ENCODE measurements around the gene MPO. TPM values are rescaled to one million over a fixed set of nuclear protein-coding genes. Genes with fewer than 3 reads are reported as not detected.

MPO gene
- polyA plus RNA-seq, 2 donors = 0.02 TPM; not detected in 1

- Histone ChIP-seq H3K36me3 (ENCODE audit: control insufficient read depth in 2 of 2, insufficient read depth in 2 of 2, low read length in 1 of 2) (no peaks in the 10 kb centered on the region), H3K27me3 (ENCODE audit: control insufficient read depth in 1 of 2, insufficient read depth in 2 of 2, low read length in 2 of 2) (no peaks in the 10 kb centered on the region), H3K4me1 (ENCODE audit: control insufficient read depth in 2 of 2, insufficient read depth in 2 of 2, low read length in 1 of 2) (no peaks in the 10 kb centered on the region), H3K27ac (ENCODE audit: low read depth in 2 of 2, low read length in 1 of 2) (no peak overlapping the region), H3K9me3 (ENCODE audit: control insufficient read depth in 2 of 2, insufficient read depth in 1 of 2, low read depth in 1 of 2, low read length in 1 of 2) (no peaks in the 10 kb centered on the region), H3K4me3 (ENCODE audit: low read depth in 1 of 2, low read length in 2 of 2) (no peak overlapping the region)
- 93 to 96% methylated on average over 7 of the region's 7 CpGs for WGBS, 2 donors
Measured at GRCh38 chr17:58265902-58266875, 14.5 kb downstream of the MPO start.

GRCh38 chr17:58265271-58265670 lies 15.5 kb downstream of the MPO start:
- WGBS, 2 donors = 79 to 83% methylated on average over 4 of the region's 4 CpGs
- H3K4me1 ChIP-seq (ENCODE audit: control insufficient read depth in 2 of 2, insufficient read depth in 2 of 2, low read length in 1 of 2) = no peaks in the 10 kb centered on the region
- no peaks in the 10 kb centered on the region for H3K9me3 ChIP-seq (ENCODE audit: control insufficient read depth in 2 of 2, insufficient read depth in 1 of 2, low read depth in 1 of 2, low read length in 1 of 2)
- no peak overlapping the region for H3K27ac ChIP-seq (ENCODE audit: low read depth in 2 of 2, low read length in 1 of 2)
- no peaks in the 10 kb centered on the region for H3K36me3 ChIP-seq (ENCODE audit: control insufficient read depth in 2 of 2, insufficient read depth in 2 of 2, low read length in 1 of 2)
- no peak overlapping the region for H3K4me3 ChIP-seq (ENCODE audit: low read depth in 1 of 2, low read length in 2 of 2)
- H3K27me3 ChIP-seq (ENCODE audit: control insufficient read depth in 1 of 2, insufficient read depth in 2 of 2, low read length in 2 of 2) = no peaks in the 10 kb centered on the region

- Histone ChIP-seq H3K4me1 (ENCODE audit: control insufficient read depth in 2 of 2, insufficient read depth in 2 of 2, low read length in 1 of 2) (no peaks in the 10 kb centered on the region), H3K27me3 (ENCODE audit: control insufficient read depth in 1 of 2, insufficient read depth in 2 of 2, low read length in 2 of 2) (no peaks in the 10 kb centered on the region), H3K4me3 (ENCODE audit: low read depth in 1 of 2, low read length in 2 of 2) (no peak overlapping the region), H3K9me3 (ENCODE audit: control insufficient read depth in 2 of 2, insufficient read depth in 1 of 2, low read depth in 1 of 2, low read length in 1 of 2) (no peaks in the 10 kb centered on the region), H3K36me3 (ENCODE audit: control insufficient read depth in 2 of 2, insufficient read depth in 2 of 2, low read length in 1 of 2) (no peaks in the 10 kb centered on the region), H3K27ac (ENCODE audit: low read depth in 2 of 2, low read length in 1 of 2) (no peak overlapping the region)
- 76 to 79% methylated on average over 6 of the region's 6 CpGs for WGBS, 2 donors
Measured at GRCh38 chr17:58264407-58265103, 16.2 kb downstream of the MPO start.

GRCh38 chr17:58263773-58264172 lies 17.0 kb downstream of the MPO start:
- H3K4me3 ChIP-seq (ENCODE audit: low read depth in 1 of 2, low read length in 2 of 2) = no peak overlapping the region
- no peaks in the 10 kb centered on the region for H3K36me3 ChIP-seq (ENCODE audit: control insufficient read depth in 2 of 2, insufficient read depth in 2 of 2, low read length in 1 of 2)
- no peaks in the 10 kb centered on the region for H3K4me1 ChIP-seq (ENCODE audit: control insufficient read depth in 2 of 2, insufficient read depth in 2 of 2, low read length in 1 of 2)
- H3K27me3 ChIP-seq (ENCODE audit: control insufficient read depth in 1 of 2, insufficient read depth in 2 of 2, low read length in 2 of 2) = no peaks in the 10 kb centered on the region
- 75 to 78% methylated on average over 1 of the region's 1 CpG for WGBS, 2 donors
- H3K27ac ChIP-seq (ENCODE audit: low read depth in 2 of 2, low read length in 1 of 2) = no peak overlapping the region
- H3K9me3 ChIP-seq (ENCODE audit: control insufficient read depth in 2 of 2, insufficient read depth in 1 of 2, low read depth in 1 of 2, low read length in 1 of 2) = no peaks in the 10 kb centered on the region

GRCh38 chr17:58262149-58262548 lies 18.6 kb downstream of the MPO start:
- 88 to 89% methylated on average over 11 of the region's 11 CpGs for WGBS, 2 donors
- Histone ChIP-seq H3K27ac (ENCODE audit: low read depth in 2 of 2, low read length in 1 of 2) (no peak overlapping the region), H3K4me3 (ENCODE audit: low read depth in 1 of 2, low read length in 2 of 2) (no peak overlapping the region), H3K9me3 (ENCODE audit: control insufficient read depth in 2 of 2, insufficient read depth in 1 of 2, low read depth in 1 of 2, low read length in 1 of 2) (no peaks in the 10 kb centered on the region), H3K27me3 (ENCODE audit: control insufficient read depth in 1 of 2, insufficient read depth in 2 of 2, low read length in 2 of 2) (no peaks in the 10 kb centered on the region), H3K4me1 (ENCODE audit: control insufficient read depth in 2 of 2, insufficient read depth in 2 of 2, low read length in 1 of 2) (no peaks in the 10 kb centered on the region), H3K36me3 (ENCODE audit: control insufficient read depth in 2 of 2, insufficient read depth in 2 of 2, low read length in 1 of 2) (no peaks in the 10 kb centered on the region)

- no peaks in the 10 kb centered on the region for H3K9me3 ChIP-seq (ENCODE audit: control insufficient read depth in 2 of 2, insufficient read depth in 1 of 2, low read depth in 1 of 2, low read length in 1 of 2)
- 18 to 27% methylated on average over 8 of the region's 8 CpGs for whole genome bisulfite sequencing, 2 donors
- H3K4me1 ChIP-seq (ENCODE audit: control insufficient read depth in 2 of 2, insufficient read depth in 2 of 2, low read length in 1 of 2) = no peaks in the 10 kb centered on the region
- no peak overlapping the region for H3K27ac ChIP-seq (ENCODE audit: low read depth in 2 of 2, low read length in 1 of 2)
- H3K4me3 ChIP-seq (ENCODE audit: low read depth in 1 of 2, low read length in 2 of 2) = no peak overlapping the region
- H3K36me3 ChIP-seq (ENCODE audit: control insufficient read depth in 2 of 2, insufficient read depth in 2 of 2, low read length in 1 of 2) = no peaks in the 10 kb centered on the region
- no peaks in the 10 kb centered on the region for H3K27me3 ChIP-seq (ENCODE audit: control insufficient read depth in 1 of 2, insufficient read depth in 2 of 2, low read length in 2 of 2)
Measured at GRCh38 chr17:58254803-58255202, 25.9 kb downstream of the MPO start.

- H3K4me3 ChIP-seq (ENCODE audit: low read depth in 1 of 2, low read length in 2 of 2) = no peak overlapping the region
- no peaks in the 10 kb centered on the region for H3K36me3 ChIP-seq (ENCODE audit: control insufficient read depth in 2 of 2, insufficient read depth in 2 of 2, low read length in 1 of 2)
- no peaks in the 10 kb centered on the region for H3K9me3 ChIP-seq (ENCODE audit: control insufficient read depth in 2 of 2, insufficient read depth in 1 of 2, low read depth in 1 of 2, low read length in 1 of 2)
- H3K27me3 ChIP-seq (ENCODE audit: control insufficient read depth in 1 of 2, insufficient read depth in 2 of 2, low read length in 2 of 2) = no peaks in the 10 kb centered on the region
- H3K4me1 ChIP-seq (ENCODE audit: control insufficient read depth in 2 of 2, insufficient read depth in 2 of 2, low read length in 1 of 2) = peaks cover 0 to 6% of the 10 kb centered on the region in 2 donors
- H3K27ac ChIP-seq (ENCODE audit: low read depth in 2 of 2, low read length in 1 of 2) = no peak overlapping the region
- 80 to 84% methylated on average over 3 of the region's 3 CpGs for WGBS, 2 donors
Measured at GRCh38 chr17:58253082-58253481, 27.7 kb downstream of the MPO start.

GRCh38 chr17:58252141-58252540 lies 28.6 kb downstream of the MPO start:
- 62 to 67% methylated on average over 9 of the region's 9 CpGs for WGBS, 2 donors
- Histone ChIP-seq H3K27me3 (ENCODE audit: control insufficient read depth in 1 of 2, insufficient read depth in 2 of 2, low read length in 2 of 2) (no peaks in the 10 kb centered on the region), H3K4me1 (ENCODE audit: control insufficient read depth in 2 of 2, insufficient read depth in 2 of 2, low read length in 1 of 2) (peaks cover 0 to 6% of the 10 kb centered on the region in 2 donors), H3K9me3 (ENCODE audit: control insufficient read depth in 2 of 2, insufficient read depth in 1 of 2, low read depth in 1 of 2, low read length in 1 of 2) (no peaks in the 10 kb centered on the region), H3K36me3 (ENCODE audit: control insufficient read depth in 2 of 2, insufficient read depth in 2 of 2, low read length in 1 of 2) (no peaks in the 10 kb centered on the region), H3K4me3 (ENCODE audit: low read depth in 1 of 2, low read length in 2 of 2) (no peak overlapping the region), H3K27ac (ENCODE audit: low read depth in 2 of 2, low read length in 1 of 2) (no peak overlapping the region)

- WGBS, 2 donors = 88 to 90% methylated on average over 12 of the region's 12 CpGs
- Histone ChIP-seq H3K4me3 (ENCODE audit: low read depth in 1 of 2, low read length in 2 of 2) (no peak overlapping the region), H3K36me3 (ENCODE audit: control insufficient read depth in 2 of 2, insufficient read depth in 2 of 2, low read length in 1 of 2) (no peaks in the 10 kb centered on the region), H3K4me1 (ENCODE audit: control insufficient read depth in 2 of 2, insufficient read depth in 2 of 2, low read length in 1 of 2) (peaks cover 0 to 6% of the 10 kb centered on the region in 2 donors), H3K27me3 (ENCODE audit: control insufficient read depth in 1 of 2, insufficient read depth in 2 of 2, low read length in 2 of 2) (no peaks in the 10 kb centered on the region), H3K27ac (ENCODE audit: low read depth in 2 of 2, low read length in 1 of 2) (no peak overlapping the region), H3K9me3 (ENCODE audit: control insufficient read depth in 2 of 2, insufficient read depth in 1 of 2, low read depth in 1 of 2, low read length in 1 of 2) (no peaks in the 10 kb centered on the region)
Measured at GRCh38 chr17:58250344-58251011, 30.3 kb downstream of the MPO start.
